ENCODE results near the gene SLC5A10. TPM values are rescaled to one million over a fixed set of nuclear protein-coding genes. Genes with fewer than 3 reads are reported as not detected.

The SLC5A10 gene
- total RNA-seq, 4 donors from 2014 or later = not detected

DNA sequence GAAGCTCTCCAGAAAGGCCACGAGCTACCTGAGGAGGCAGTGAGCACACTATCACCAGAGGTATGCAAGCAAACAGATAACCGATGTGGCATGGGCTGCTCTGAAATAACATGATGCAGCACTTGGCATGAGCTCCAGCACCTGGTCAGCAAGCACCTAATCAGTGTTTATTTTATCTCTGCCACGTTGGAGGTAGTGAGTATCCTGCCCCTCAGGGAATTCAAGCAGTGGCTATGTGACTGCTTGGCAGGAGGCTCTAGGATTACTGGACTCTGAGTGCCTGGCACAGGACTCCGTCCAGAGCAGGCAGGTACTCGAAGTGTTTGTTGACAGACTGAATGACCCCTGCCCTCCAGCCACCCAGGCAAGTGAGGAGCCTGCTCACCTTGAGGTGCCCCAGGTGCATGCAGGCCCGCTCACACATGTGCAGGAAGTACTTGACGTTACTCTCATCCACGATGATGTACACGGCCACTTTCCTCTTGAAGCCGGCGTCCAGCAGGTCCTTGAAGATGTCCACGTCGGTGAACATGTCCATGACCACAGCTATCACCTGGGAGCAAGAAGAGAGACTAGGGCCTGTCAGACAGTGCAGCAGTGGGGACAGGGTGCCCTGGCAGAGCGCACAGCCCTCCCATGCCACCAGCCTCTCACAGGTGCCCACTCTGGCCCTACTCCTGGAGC, 36.0 kb downstream of the SLC5A10 start:
- H3K27ac ChIP-seq = no peak overlapping the region
- H3K4me3 ChIP-seq (replicated peaks in 1 of 3) = no peak overlapping the region
- no peak for DNase-seq
- no peaks in the 10 kb centered on the region for H3K27me3 ChIP-seq
- no peaks in the 10 kb centered on the region for H3K36me3 ChIP-seq
- 67 to 68% methylated on average over 11 to 14 of the region's 14 CpGs for WGBS, 2 donors
- intact Hi-C loops (cut with DNase I) = no loop called here
- TF ChIP-seq POLR2A (IDR thresholded peaks at IDR 0.05) = no peak
- TF ChIP-seq, protein P1, sequence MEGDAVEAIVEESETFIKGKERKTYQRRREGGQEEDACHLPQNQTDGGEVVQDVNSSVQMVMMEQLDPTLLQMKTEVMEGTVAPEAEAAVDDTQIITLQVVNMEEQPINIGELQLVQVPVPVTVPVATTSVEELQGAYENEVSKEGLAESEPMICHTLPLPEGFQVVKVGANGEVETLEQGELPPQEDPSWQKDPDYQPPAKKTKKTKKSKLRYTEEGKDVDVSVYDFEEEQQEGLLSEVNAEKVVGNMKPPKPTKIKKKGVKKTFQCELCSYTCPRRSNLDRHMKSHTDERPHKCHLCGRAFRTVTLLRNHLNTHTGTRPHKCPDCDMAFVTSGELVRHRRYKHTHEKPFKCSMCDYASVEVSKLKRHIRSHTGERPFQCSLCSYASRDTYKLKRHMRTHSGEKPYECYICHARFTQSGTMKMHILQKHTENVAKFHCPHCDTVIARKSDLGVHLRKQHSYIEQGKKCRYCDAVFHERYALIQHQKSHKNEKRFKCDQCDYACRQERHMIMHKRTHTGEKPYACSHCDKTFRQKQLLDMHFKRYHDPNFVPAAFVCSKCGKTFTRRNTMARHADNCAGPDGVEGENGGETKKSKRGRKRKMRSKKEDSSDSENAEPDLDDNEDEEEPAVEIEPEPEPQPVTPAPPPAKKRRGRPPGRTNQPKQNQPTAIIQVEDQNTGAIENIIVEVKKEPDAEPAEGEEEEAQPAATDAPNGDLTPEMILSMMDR (IDR thresholded peaks at IDR 0.05) = no peak
- peaks cover 0 to 9% of the 10 kb centered on the region in 2 donors for H3K4me1 ChIP-seq
- H3K9me3 ChIP-seq = no peaks in the 10 kb centered on the region

DNA sequence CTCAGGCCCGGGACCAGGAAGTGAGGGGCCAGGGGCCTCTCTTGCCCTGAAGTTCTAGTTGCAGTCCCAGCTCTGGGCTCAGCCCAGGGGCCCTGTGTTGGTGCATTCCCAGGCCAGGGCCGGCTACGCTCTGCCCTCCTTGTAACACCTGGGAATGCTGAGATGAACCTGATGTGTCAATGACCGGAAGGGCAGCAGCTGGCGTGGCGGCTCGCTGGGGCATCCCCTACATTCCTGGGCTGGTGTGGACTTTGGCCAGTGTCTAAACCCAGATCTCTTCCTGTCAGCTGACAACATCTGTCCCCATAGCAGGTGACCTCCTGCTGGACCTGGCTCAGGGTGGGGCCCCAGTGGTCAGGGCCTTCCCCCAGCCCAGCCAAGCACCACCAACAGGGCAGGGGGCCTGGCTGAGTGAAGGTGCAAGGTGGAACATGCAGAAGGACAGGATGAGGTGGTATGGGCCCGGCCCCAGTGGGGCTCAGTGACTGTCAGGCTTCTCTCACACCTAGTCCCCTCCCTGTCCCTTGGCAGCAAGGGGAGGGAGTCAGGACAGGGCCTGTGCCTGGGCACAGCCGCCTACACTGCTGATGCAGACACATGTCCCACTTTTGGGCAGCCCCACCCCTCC, 36.7 kb downstream of the SLC5A10 start:
- no peaks in the 10 kb centered on the region for H3K9me3 ChIP-seq
- peak in 1 of 2 donors; percentile 25 for DNase-seq
- peaks cover 0 to 14% of the 10 kb centered on the region in 2 donors for H3K4me1 ChIP-seq
- intact Hi-C loops (cut with DNase I) = no loop called here
- WGBS, 2 donors = 93% methylated on average over 7 of the region's 9 CpGs; no CpG with 5 or more reads in 1 of the 2 donors
- H3K36me3 ChIP-seq = no peaks in the 10 kb centered on the region
- H3K4me3 ChIP-seq (replicated peaks in 1 of 3) = no peak overlapping the region
- no peaks in the 10 kb centered on the region for H3K27me3 ChIP-seq
- no peak overlapping the region for H3K27ac ChIP-seq
- TF ChIP-seq, protein P1 (IDR thresholded peaks at IDR 0.05) = no peak
- TF ChIP-seq POLR2A (IDR thresholded peaks at IDR 0.05) = no peak

DNA sequence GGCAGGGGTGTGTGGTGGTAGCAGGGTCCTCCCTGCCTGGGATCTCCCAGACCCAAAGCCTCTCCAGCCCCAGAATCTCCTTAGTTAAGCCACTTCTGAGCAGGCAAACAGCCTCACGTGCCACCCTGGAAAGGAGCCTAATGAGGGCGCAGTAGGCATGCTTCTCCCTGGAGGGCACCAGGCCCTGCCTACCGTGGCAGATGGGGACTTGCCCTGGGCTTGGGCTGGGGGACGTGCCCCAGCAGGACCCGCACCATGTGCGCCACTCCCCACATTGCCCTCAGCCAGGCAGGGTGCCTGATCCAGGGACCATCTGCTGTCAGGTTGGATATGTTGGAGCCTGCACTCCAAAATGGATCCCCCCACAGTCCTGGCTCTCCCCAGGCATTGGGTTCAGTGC, 38.4 kb downstream of the SLC5A10 start:
- DNase-seq = no peak
- no peak overlapping the region for H3K4me3 ChIP-seq (replicated peaks in 1 of 3)
- no CpG with 5 or more reads among the region's 6 CpGs for WGBS, 2 donors
- H3K27ac ChIP-seq = no peak overlapping the region
- H3K4me1 ChIP-seq = peaks cover 0 to 14% of the 10 kb centered on the region in 2 donors
- no peaks in the 10 kb centered on the region for H3K36me3 ChIP-seq
- H3K27me3 ChIP-seq = no peaks in the 10 kb centered on the region
- intact Hi-C loops (cut with DNase I) = no loop called here
- TF ChIP-seq, protein P1 (IDR thresholded peaks at IDR 0.05) = no peak
- TF ChIP-seq POLR2A (IDR thresholded peaks at IDR 0.05) = no peak
- H3K9me3 ChIP-seq = no peaks in the 10 kb centered on the region

DNA sequence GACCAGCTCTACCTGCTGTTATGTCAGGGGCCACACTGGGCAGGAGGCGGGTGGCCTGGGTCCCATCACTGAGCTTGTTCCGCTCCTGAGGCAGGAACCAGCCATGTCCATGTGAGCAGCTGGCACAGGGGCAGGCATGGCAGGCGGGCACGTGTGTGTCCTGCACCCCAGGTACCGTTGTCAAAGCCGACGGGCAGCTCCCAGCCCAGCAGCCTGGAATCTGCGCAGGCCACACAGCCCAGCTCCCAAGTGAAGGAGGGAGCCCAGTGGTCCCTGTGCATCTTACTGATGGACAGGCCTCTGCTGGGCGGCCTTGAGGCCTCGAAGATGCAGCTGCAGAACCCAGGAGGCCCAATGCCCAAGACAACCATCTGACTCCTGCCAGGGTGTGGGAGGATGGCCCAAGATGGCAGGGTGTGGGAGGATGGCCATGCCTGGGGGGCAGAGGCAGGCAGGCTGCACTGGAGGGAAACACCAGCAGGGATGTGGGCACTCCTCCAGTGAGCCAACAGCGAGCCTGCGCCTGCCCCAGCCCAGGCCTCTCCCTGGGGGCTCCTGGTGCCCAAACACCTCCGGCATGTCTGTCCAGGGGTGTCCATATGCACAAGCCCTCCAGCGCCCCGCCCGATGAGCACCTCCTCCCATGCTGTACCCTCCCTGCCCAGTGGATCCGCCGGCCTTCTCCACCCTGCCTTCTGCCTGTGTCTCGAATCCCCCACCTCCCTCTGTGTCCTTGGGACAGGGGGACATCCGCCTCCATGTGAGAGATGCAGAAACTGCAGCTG, 39.8 kb downstream of the SLC5A10 start:
- TF ChIP-seq, protein P1 (IDR thresholded peaks at IDR 0.05) = no peak
- TF ChIP-seq POLR2A (IDR thresholded peaks at IDR 0.05) = no peak
- no peak for DNase-seq
- 94 to 98% methylated on average over 11 to 16 of the region's 20 CpGs for WGBS, 2 donors
- Histone ChIP-seq H3K36me3 (no peaks in the 10 kb centered on the region), H3K4me3 (replicated peaks in 1 of 3) (no peak overlapping the region), H3K27ac (no peak overlapping the region), H3K27me3 (no peaks in the 10 kb centered on the region), H3K4me1 (peaks cover 0 to 14% of the 10 kb centered on the region in 2 donors), H3K9me3 (no peaks in the 10 kb centered on the region)
- intact Hi-C loops (cut with DNase I) = no loop called here
